ENCODE results near the gene ACBD6.

Gene ACBD6

DNA sequence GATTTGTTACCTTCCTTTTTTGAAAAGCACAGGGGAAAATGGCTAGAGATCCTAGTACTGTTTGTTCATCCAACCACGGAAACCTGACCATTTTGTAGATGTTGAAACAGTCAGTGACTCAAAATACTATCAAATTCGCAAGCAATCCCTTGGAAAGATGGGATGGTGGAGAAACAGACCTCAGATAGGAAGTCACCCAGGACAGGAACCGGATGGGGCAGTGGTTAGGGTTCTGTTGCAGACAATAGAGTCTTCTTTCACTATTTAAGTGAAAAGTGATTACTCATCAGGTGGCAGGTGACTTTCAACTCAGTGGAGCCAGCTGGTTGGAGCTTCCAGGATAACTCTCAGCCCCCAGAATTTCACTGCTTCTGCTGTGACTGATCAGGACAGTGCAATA, 255.3 kb downstream of the ACBD6 start:
- no peaks in the 10 kb centered on the region for H3K36me3 ChIP-seq (ENCODE audit: insufficient read depth, low read length)
- H3K9ac ChIP-seq (ENCODE audit: low read length) = no peak overlapping the region
- peaks cover 0 to 12% of the 10 kb centered on the region in 2 donors for H3K27me3 ChIP-seq (ENCODE audit: control insufficient read depth in 1 of 2, insufficient read depth in 2 of 2, low read length in 2 of 2)
- no peak overlapping the region for H3K4me3 ChIP-seq (ENCODE audit: low read depth in 1 of 2, low read length in 2 of 2)
- no peaks in the 10 kb centered on the region for H3K4me1 ChIP-seq (ENCODE audit: insufficient read depth, low read length)
- no peaks in the 10 kb centered on the region for H3K9me3 ChIP-seq (ENCODE audit: low read length)
- no peak overlapping the region for H3K27ac ChIP-seq (ENCODE audit: low read depth, low read length)

GRCh38 chr1:180246579-180246978, 255.8 kb downstream of the ACBD6 start:
- H3K9ac ChIP-seq (ENCODE audit: low read length) = no peak overlapping the region
- H3K27ac ChIP-seq (ENCODE audit: low read depth, low read length) = no peak overlapping the region
- no peaks in the 10 kb centered on the region for H3K4me1 ChIP-seq (ENCODE audit: insufficient read depth, low read length)
- no peaks in the 10 kb centered on the region for H3K36me3 ChIP-seq (ENCODE audit: insufficient read depth, low read length)
- H3K9me3 ChIP-seq (ENCODE audit: low read length) = no peaks in the 10 kb centered on the region
- no peak overlapping the region for H3K4me3 ChIP-seq (ENCODE audit: low read depth in 1 of 2, low read length in 2 of 2)
- H3K27me3 ChIP-seq (ENCODE audit: control insufficient read depth in 1 of 2, insufficient read depth in 2 of 2, low read length in 2 of 2) = peaks cover 0 to 12% of the 10 kb centered on the region in 2 donors

DNA sequence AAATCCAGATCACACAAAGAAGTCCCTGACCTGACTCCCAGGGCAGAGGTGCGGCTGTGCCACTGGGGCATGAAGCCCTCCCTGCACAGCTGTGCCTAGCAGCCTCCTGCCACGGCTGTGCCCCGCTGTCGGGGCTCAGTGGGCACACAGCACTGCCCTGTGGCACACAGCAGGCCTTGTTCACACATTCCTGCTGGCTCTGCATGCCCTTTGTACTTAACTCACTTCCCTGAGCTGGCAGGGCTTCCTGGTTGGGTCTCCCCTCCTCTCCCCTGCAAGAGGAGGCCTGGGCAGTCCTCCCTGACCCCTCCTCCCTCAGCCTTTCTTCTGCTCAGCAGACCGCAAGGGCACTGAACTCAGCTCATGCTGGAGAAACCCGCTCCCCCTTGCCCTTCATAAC, 257.5 kb downstream of the ACBD6 start:
- Histone ChIP-seq H3K9ac (ENCODE audit: low read length) (no peak overlapping the region), H3K4me3 (ENCODE audit: low read depth in 1 of 2, low read length in 2 of 2) (no peak overlapping the region), H3K4me1 (ENCODE audit: insufficient read depth, low read length) (no peaks in the 10 kb centered on the region), H3K9me3 (ENCODE audit: low read length) (no peaks in the 10 kb centered on the region), H3K27ac (ENCODE audit: low read depth, low read length) (no peak overlapping the region), H3K27me3 (ENCODE audit: control insufficient read depth in 1 of 2, insufficient read depth in 2 of 2, low read length in 2 of 2) (peaks cover 14 to 20% of the 10 kb centered on the region in 2 donors), H3K36me3 (ENCODE audit: insufficient read depth, low read length) (no peaks in the 10 kb centered on the region)

DNA sequence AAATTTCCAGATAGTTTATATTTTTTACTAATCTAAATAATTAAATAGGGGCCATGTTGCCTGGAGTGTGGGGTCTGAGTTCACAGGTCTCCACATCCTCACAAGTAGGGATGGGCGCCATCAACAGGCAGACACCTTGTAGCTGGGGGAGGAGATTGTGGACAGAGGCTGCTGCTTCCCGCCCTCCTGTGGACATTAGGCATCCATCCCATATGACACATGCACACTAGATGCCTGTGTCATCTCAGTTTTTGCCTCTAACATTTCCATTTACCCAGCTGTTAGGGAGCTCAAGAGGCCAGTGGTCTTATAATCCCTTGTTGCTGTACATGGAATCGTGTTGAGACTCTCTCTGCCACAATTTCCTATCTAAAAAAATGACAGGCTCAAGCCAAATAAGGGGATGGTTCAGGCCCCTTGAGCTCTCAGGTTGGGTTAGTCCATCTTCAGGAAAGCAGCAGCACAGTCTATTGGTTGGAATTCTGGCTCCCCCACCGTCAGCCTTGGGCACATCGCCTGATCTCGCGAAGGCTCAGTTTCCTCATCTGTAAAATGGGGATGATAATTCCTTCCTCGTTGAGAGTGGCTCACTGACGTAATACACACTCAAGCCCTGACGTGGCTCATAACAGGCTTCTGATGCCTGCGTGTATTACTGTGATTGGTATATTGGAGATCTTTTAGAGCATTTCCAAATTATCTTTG, 258.7 kb downstream of the ACBD6 start:
- Histone ChIP-seq H3K27ac (ENCODE audit: low read depth, low read length) (no peak overlapping the region), H3K4me1 (ENCODE audit: insufficient read depth, low read length) (no peaks in the 10 kb centered on the region), H3K27me3 (ENCODE audit: control insufficient read depth in 1 of 2, insufficient read depth in 2 of 2, low read length in 2 of 2) (peaks cover 25 to 32% of the 10 kb centered on the region in 2 donors), H3K36me3 (ENCODE audit: insufficient read depth, low read length) (no peaks in the 10 kb centered on the region), H3K9me3 (ENCODE audit: low read length) (no peaks in the 10 kb centered on the region), H3K9ac (ENCODE audit: low read length) (no peak overlapping the region), H3K4me3 (ENCODE audit: low read depth in 1 of 2, low read length in 2 of 2) (no peak overlapping the region)

GRCh38 chr1:180241716-180242544, 260.4 kb downstream of the ACBD6 start:
- Histone ChIP-seq H3K4me1 (ENCODE audit: insufficient read depth, low read length) (peaks cover 3% of the 10 kb centered on the region), H3K9me3 (ENCODE audit: low read length) (no peaks in the 10 kb centered on the region), H3K36me3 (ENCODE audit: insufficient read depth, low read length) (no peaks in the 10 kb centered on the region), H3K27ac (ENCODE audit: low read depth, low read length) (no peak overlapping the region), H3K27me3 (ENCODE audit: control insufficient read depth in 1 of 2, insufficient read depth in 2 of 2, low read length in 2 of 2) (peaks cover 42 to 48% of the 10 kb centered on the region in 2 donors), H3K4me3 (ENCODE audit: low read depth in 1 of 2, low read length in 2 of 2) (no peak overlapping the region), H3K9ac (ENCODE audit: low read length) (no peak overlapping the region)

DNA sequence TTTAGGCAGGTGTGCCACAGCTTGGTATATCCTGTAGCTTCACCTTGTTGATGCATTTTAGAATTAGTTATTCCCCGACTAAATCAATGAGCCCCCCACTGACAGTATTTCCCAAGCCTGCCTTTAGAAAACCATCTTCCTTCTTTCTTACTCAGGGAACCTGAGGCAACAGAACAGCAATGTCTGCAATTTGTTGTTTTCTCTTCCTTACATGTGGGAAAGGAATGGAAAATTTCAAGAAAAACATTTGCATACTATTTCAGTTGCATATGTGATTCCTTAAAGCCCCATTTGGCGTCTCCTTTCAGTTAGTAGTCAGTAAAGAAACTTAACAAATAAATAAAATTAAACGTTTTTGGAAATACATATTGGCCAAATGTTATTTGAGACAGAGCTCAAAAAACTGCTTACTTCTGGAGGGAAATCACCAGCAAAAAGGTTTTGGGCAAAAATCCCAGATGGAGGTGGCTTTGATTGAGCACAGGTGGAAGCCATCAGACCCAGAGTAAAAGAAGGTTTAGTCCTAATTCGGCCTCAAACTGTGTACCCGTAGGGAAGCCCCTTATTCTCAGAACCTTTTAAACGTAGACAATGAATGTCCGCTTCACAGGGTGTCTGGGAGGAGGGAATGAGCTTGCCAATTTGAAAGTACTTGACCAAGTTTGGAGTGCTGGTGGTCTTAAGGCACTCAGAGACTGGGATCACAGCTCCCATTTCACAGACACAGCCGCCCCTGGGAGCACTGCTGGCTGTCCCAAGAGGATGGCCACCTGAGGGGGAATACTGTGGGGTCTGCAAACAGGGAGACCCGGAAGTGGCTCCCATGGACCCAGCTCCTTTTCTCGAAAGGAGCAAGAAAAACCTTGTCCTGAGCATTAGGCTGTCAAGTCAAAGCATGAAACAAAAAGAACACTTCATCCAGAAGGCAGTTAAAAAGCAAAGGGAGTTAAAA, 263.0 kb downstream of the ACBD6 start:
- Histone ChIP-seq H3K36me3 (ENCODE audit: insufficient read depth, low read length) (no peaks in the 10 kb centered on the region), H3K27ac (ENCODE audit: low read depth, low read length) (no peak overlapping the region), H3K27me3 (ENCODE audit: control insufficient read depth in 1 of 2, insufficient read depth in 2 of 2, low read length in 2 of 2) (peaks cover 67 to 73% of the 10 kb centered on the region in 2 donors), H3K4me3 (ENCODE audit: low read depth in 1 of 2, low read length in 2 of 2) (no peak overlapping the region), H3K9ac (ENCODE audit: low read length) (no peak overlapping the region), H3K9me3 (ENCODE audit: low read length) (no peaks in the 10 kb centered on the region), H3K4me1 (ENCODE audit: insufficient read depth, low read length) (peaks cover 25% of the 10 kb centered on the region)

DNA sequence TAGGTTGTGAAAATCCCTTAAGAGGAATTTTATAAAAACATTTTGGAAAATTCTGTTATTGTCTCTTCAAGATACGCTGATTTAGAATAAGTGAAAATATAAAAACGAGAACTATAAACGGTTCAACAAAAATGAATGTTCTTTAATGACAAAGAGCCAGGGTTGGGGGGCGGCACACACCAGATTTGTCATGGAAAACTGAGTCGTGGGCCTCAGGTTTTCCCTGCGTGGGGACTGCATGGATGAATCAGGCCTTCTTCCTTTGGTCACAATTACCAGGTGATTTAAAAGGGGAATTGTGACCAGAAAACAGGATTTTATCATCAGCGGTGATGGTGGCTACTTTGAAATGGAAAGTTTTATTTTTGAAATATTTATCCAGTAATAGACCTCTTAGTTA, 263.7 kb downstream of the ACBD6 start:
- H3K4me1 ChIP-seq (ENCODE audit: insufficient read depth, low read length) = peaks cover 30% of the 10 kb centered on the region
- no peaks in the 10 kb centered on the region for H3K36me3 ChIP-seq (ENCODE audit: insufficient read depth, low read length)
- H3K9ac ChIP-seq (ENCODE audit: low read length) = no peak overlapping the region
- H3K9me3 ChIP-seq (ENCODE audit: low read length) = no peaks in the 10 kb centered on the region
- H3K27me3 ChIP-seq (ENCODE audit: control insufficient read depth in 1 of 2, insufficient read depth in 2 of 2, low read length in 2 of 2) = peaks cover 72 to 75% of the 10 kb centered on the region in 2 donors
- no peak overlapping the region for H3K27ac ChIP-seq (ENCODE audit: low read depth, low read length)
- no peak overlapping the region for H3K4me3 ChIP-seq (ENCODE audit: low read depth in 1 of 2, low read length in 2 of 2)
